ENCODE data around the gene EMX1.

EMX1 gene

GRCh38 chr2:72925328-72925943 is 8.1 kb downstream of the EMX1 start:
- no peak for DNase-seq (ENCODE audit: low read depth)

- DNase-seq (ENCODE audit: low read depth), result no peak
Observed at GRCh38 chr2:72926368-72926767, 9.0 kb downstream of the EMX1 start.

GRCh38 chr2:72926811-72927465 is 9.6 kb downstream of the EMX1 start:
- DNase-seq (ENCODE audit: low read depth), result no peak

GRCh38 chr2:72927619-72928550 is 10.6 kb downstream of the EMX1 start:
- DNase-seq (ENCODE audit: low read depth), result no peak

GRCh38 chr2:72929010-72929409 is 11.7 kb downstream of the EMX1 start:
- DNase-seq (ENCODE audit: low read depth), result no peak

GRCh38 chr2:72931280-72931910 is 14.1 kb downstream of the EMX1 start:
- DNase-seq (ENCODE audit: low read depth), result peak; percentile 83

- peak; percentile 51 for DNase-seq (ENCODE audit: low read depth)
Observed at GRCh38 chr2:72932045-72932740, 14.9 kb downstream of the EMX1 start.

- DNase-seq (ENCODE audit: low read depth), result no peak
Observed at GRCh38 chr2:72932805-72933204, 15.5 kb downstream of the EMX1 start.

GRCh38 chr2:72933207-72933606 is 15.9 kb downstream of the EMX1 start:
- no peak for DNase-seq (ENCODE audit: low read depth)

- DNase-seq (ENCODE audit: low read depth), result no peak
Observed at GRCh38 chr2:72933646-72934151, 16.4 kb downstream of the EMX1 start.

GRCh38 chr2:72934683-72935610 is 17.6 kb downstream of the EMX1 start:
- peak; percentile 45 for DNase-seq (ENCODE audit: low read depth)

GRCh38 chr2:72935611-72935957 is 18.3 kb downstream of the EMX1 start:
- DNase-seq (ENCODE audit: low read depth), result no peak

- no peak for DNase-seq (ENCODE audit: low read depth)
Observed at GRCh38 chr2:72936660-72937355, 19.5 kb downstream of the EMX1 start.

- no peak for DNase-seq (ENCODE audit: low read depth)
Observed at GRCh38 chr2:72937356-72937669, 20.0 kb downstream of the EMX1 start.

GRCh38 chr2:72938455-72938854 is 21.1 kb downstream of the EMX1 start:
- no peak for DNase-seq (ENCODE audit: low read depth)

- DNase-seq (ENCODE audit: low read depth), result no peak
Observed at GRCh38 chr2:72940361-72940760, 23.0 kb downstream of the EMX1 start.

- DNase-seq (ENCODE audit: low read depth), result no peak
Observed at GRCh38 chr2:72940786-72941185, 23.5 kb downstream of the EMX1 start.

- no peak for DNase-seq (ENCODE audit: low read depth)
Observed at GRCh38 chr2:72942293-72942692, 25.0 kb downstream of the EMX1 start.

GRCh38 chr2:72942881-72943418 is 25.6 kb downstream of the EMX1 start:
- no peak for DNase-seq (ENCODE audit: low read depth)
